ENCODE measurements around the gene ZBTB40. TPM values are rescaled to one million over a fixed set of nuclear protein-coding genes. Genes with fewer than 3 reads are reported as not detected.

Gene ZBTB40
- total RNA-seq, 1 donor from 2014 or later, result 32.1 TPM

GRCh38 chr1:22556391-22557104 lies 104.9 kb downstream of the ZBTB40 start:
- DNase-seq (ENCODE audit: low spot score), result no peak

- no peak for DNase-seq (ENCODE audit: low spot score)
Observed at GRCh38 chr1:22557341-22557950, 105.8 kb downstream of the ZBTB40 start.

GRCh38 chr1:22562584-22563583 lies 111.2 kb downstream of the ZBTB40 start, which contains the start of gene EPHA8:
Gene EPHA8, plus strand, starts transcription at chr1:22563489. Its CDS starts 147 bp downstream, at chr1:22563636.
- no peak for DNase-seq (ENCODE audit: low spot score)

- DNase-seq (ENCODE audit: low spot score), result no peak
Observed at GRCh38 chr1:22563671-22564602, 112.3 kb downstream of the ZBTB40 start.

GRCh38 chr1:22566161-22566560 lies 114.5 kb downstream of the ZBTB40 start:
- no peak for DNase-seq (ENCODE audit: low spot score)

- DNase-seq (ENCODE audit: low spot score), result no peak
Observed at GRCh38 chr1:22567197-22567596, 115.5 kb downstream of the ZBTB40 start.

- DNase-seq (ENCODE audit: low spot score), result no peak
Observed at GRCh38 chr1:22567994-22568393, 116.3 kb downstream of the ZBTB40 start.

GRCh38 chr1:22569269-22569668 lies 117.6 kb downstream of the ZBTB40 start:
- DNase-seq (ENCODE audit: low spot score), result no peak

- no peak for DNase-seq (ENCODE audit: low spot score)
Observed at GRCh38 chr1:22570140-22570909, 118.7 kb downstream of the ZBTB40 start.

GRCh38 chr1:22572818-22573217 lies 121.2 kb downstream of the ZBTB40 start:
- DNase-seq (ENCODE audit: low spot score), result no peak

GRCh38 chr1:22573237-22573636 lies 121.6 kb downstream of the ZBTB40 start:
- no peak for DNase-seq (ENCODE audit: low spot score)

- no peak for DNase-seq (ENCODE audit: low spot score)
Observed at GRCh38 chr1:22575532-22576149, 124.0 kb downstream of the ZBTB40 start.

- DNase-seq (ENCODE audit: low spot score), result no peak
Observed at GRCh38 chr1:22576150-22576544, 124.5 kb downstream of the ZBTB40 start.

GRCh38 chr1:22576617-22577016 lies 125.0 kb downstream of the ZBTB40 start:
- no peak for DNase-seq (ENCODE audit: low spot score)

- no peak for DNase-seq (ENCODE audit: low spot score)
Observed at GRCh38 chr1:22578732-22579361, 127.2 kb downstream of the ZBTB40 start.

GRCh38 chr1:22579541-22580155 lies 128.0 kb downstream of the ZBTB40 start:
- no peak for DNase-seq (ENCODE audit: low spot score)
